KMS-11 (cell line): ENCODE data around the gene RBMX2.
"Not testable (repeated sequence)": the region's sequence is repeated elsewhere in the genome, so short reads cannot be mapped to it uniquely, and the experiment has no call there.

Experiments
- H2AFZ ChIP-seq: fragments of 200-600 bp; sonication (generic); 2 replicates; pipeline ENCODE4 v1.6.1; 2016; ENCODE audit warnings: antibody characterized with exemption, mixed run types, low read depth
- H3K27ac ChIP-seq: fragments of 200-600 bp; sonication (generic); 2 replicates; pipeline ENCODE4 v1.6.1; 2016; ENCODE audit warnings: mild to moderate bottlenecking, mixed run types
- H3K27me3 ChIP-seq: fragments of 200-600 bp; sonication (generic); 2 replicates; pipeline ENCODE4 v1.6.1; 2017; ENCODE audit warnings: mild to moderate bottlenecking, low read depth, mixed run types, moderate library complexity; ENCODE audit not compliant: insufficient read depth
- H3K36me3 ChIP-seq: fragments of 200-600 bp; sonication (generic); 2 replicates; pipeline ENCODE4 v1.6.1; 2017; ENCODE audit warnings: mild to moderate bottlenecking, mixed run types; ENCODE audit not compliant: insufficient read depth
- H3K4me1 ChIP-seq: fragments of 200-600 bp; sonication (generic); 2 replicates; pipeline ENCODE4 v1.6.1; 2016; ENCODE audit warnings: mild to moderate bottlenecking, low read depth, mixed run types; ENCODE audit not compliant: poor library complexity, severe bottlenecking
- H3K4me2 ChIP-seq: fragments of 200-600 bp; sonication (generic); 2 replicates; pipeline ENCODE4 v1.7.0; 2016; ENCODE audit warnings: mild to moderate bottlenecking, mixed run types
- H3K4me3 ChIP-seq: fragments of 200-600 bp; sonication (generic); IDR thresholded peaks from 2 replicates; pipeline ENCODE4 v1.6.1; 2017; ENCODE audit warnings: low read depth, low read length, mixed read lengths; ENCODE audit not compliant: insufficient read depth
- H3K79me2 ChIP-seq: fragments of 200-600 bp; sonication (generic); 2 replicates; pipeline ENCODE4 v1.6.1; 2016; ENCODE audit warnings: low read depth, mixed run types; ENCODE audit not compliant: insufficient read depth
- H3K9ac ChIP-seq: fragments of 200-600 bp; sonication (generic); 2 replicates; pipeline ENCODE4 v1.6.1; 2016; ENCODE audit warnings: mild to moderate bottlenecking, mixed run types
- H4K20me1 ChIP-seq: fragments of 200-600 bp; sonication (generic); 2 replicates; pipeline ENCODE4 v1.6.1; 2016; ENCODE audit warnings: mild to moderate bottlenecking, mixed run types; ENCODE audit not compliant: insufficient read depth
- CTCF ChIP-seq: fragments of 200-600 bp; sonication (generic); conservative IDR thresholded peaks from 2 replicates; pipeline ENCODE4 v1.6.1; 2017; ENCODE audit warnings: low read depth, mild to moderate bottlenecking, antibody characterized with exemption, low read length, moderate library complexity, mixed read lengths

RBMX2 gene

DNA sequence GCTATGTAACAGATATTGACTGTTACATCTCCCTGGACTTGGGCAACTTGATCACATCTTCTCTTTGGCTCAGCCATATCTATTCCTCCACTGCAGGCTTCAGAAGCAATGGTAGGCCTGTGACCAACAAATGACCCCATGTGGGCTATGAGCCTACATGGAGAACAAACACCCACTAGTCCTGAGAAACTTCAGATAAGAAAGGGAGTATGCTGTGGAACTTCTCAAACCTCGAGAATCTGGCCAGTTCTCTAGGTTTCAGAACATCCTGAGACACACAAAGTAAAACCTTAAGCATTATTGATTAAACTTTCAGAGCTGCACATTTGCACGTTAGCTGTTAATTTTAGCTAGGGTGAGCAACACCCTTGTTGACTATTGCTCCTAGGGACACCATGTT is 16.3 kb downstream of the RBMX2 start:
- Histone ChIP-seq H3K4me1 (no peaks in the 10 kb centered on the region), H3K4me2 (no peak overlapping the region), H3K9ac (no peak overlapping the region), H3K79me2 (no peaks in the 10 kb centered on the region), H3K36me3 (no peaks in the 10 kb centered on the region), H2AFZ (no peak overlapping the region), H3K27me3 (no peaks in the 10 kb centered on the region), H4K20me1 (no peaks in the 10 kb centered on the region), H3K27ac (no peak overlapping the region), H3K4me3 (no peak overlapping the region)
- TF ChIP-seq CTCF, result no peak

DNA sequence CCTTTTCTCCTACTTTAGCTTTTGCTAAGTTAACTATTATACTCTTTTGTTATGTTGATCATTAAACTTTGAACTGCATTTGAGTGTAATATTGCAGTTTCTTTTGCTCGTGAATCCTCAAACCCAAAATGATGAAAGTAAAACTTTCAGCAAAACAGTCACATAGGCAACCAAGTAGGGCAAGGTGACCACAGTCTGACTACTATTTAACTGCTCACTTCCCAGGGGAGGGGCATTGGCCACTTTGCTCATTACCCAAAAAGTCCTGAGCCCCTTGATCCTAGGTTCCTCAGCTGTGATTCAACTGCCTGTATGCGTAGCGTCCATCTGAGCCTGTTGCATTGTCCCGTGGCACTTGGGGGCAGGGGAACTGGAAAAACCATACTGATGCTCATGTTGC is 17.0 kb downstream of the RBMX2 start:
- Histone ChIP-seq H3K4me3 (no peak overlapping the region), H3K36me3 (no peaks in the 10 kb centered on the region), H3K4me1 (no peaks in the 10 kb centered on the region), H3K4me2 (no peak overlapping the region), H2AFZ (no peak overlapping the region), H3K79me2 (no peaks in the 10 kb centered on the region), H3K27ac (no peak overlapping the region), H3K27me3 (no peaks in the 10 kb centered on the region), H4K20me1 (no peaks in the 10 kb centered on the region), H3K9ac (no peak overlapping the region)
- TF ChIP-seq CTCF, result no peak

DNA sequence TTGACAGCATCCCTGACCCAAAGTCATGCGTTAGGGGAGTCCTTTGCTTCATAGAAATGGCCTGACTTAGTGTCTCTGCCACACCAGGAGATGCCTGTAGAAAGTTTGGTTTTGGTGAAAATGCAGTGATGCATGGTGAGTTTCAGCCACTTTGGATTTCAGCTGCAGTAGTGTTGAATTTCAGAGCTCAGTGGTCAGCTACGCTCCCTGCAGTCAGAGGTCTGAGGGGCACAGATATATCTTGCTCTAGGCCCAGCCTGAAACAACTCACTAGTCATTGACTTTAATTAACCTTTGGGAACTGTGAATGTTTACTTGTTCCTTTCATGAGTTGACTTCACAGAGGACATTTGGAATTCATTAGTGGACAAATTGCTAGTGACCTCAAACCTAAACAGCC is 17.5 kb downstream of the RBMX2 start:
- no peaks in the 10 kb centered on the region for H4K20me1 ChIP-seq
- H3K4me3 ChIP-seq, result no peak overlapping the region
- H3K4me1 ChIP-seq, result no peaks in the 10 kb centered on the region
- H3K9ac ChIP-seq, result no peak overlapping the region
- H3K27ac ChIP-seq, result no peak overlapping the region
- no peak overlapping the region for H2AFZ ChIP-seq
- H3K79me2 ChIP-seq, result no peaks in the 10 kb centered on the region
- H3K36me3 ChIP-seq, result no peaks in the 10 kb centered on the region
- H3K27me3 ChIP-seq, result no peaks in the 10 kb centered on the region
- no peak for TF ChIP-seq CTCF
- H3K4me2 ChIP-seq, result no peak overlapping the region

- Histone ChIP-seq H3K27me3 (no peaks in the 10 kb centered on the region), H4K20me1 (no peaks in the 10 kb centered on the region), H3K9ac (no peak overlapping the region), H3K27ac (no peak overlapping the region), H3K79me2 (no peaks in the 10 kb centered on the region), H3K4me3 (no peak overlapping the region), H2AFZ (no peak overlapping the region), H3K36me3 (no peaks in the 10 kb centered on the region), H3K4me1 (no peaks in the 10 kb centered on the region), H3K4me2 (no peak overlapping the region)
- TF ChIP-seq CTCF, result no peak
Measured at GRCh38 chrX:130426531-130426930, 24.7 kb downstream of the RBMX2 start.

- not testable (repeated sequence) for H3K9ac ChIP-seq, H3K4me2 ChIP-seq, H3K27ac ChIP-seq, H3K27me3 ChIP-seq, H3K4me3 ChIP-seq, H3K36me3 ChIP-seq, H3K4me1 ChIP-seq, H2AFZ ChIP-seq, H3K79me2 ChIP-seq, H4K20me1 ChIP-seq
Measured at GRCh38 chrX:130429236-130429635, 27.4 kb downstream of the RBMX2 start.
